WERI-Rb-1 (cell line): ENCODE measurements around the gene DSP.

Experiments
- DNase-seq: peaks from one replicate; pipeline ENCODE4 v3.0.0-alpha.2; 2020
- H3K27ac ChIP-seq: fragments of 250-450 bp; sonication (Bioruptor Pico); 2 replicates; pipeline ENCODE4 v1.5.1; 2020; ENCODE audit warnings: mild to moderate bottlenecking, moderate library complexity
- H3K27me3 ChIP-seq: fragments of 250-450 bp; sonication (Bioruptor Pico); 2 replicates; pipeline ENCODE4 v1.5.1; 2021; ENCODE audit warnings: mild to moderate bottlenecking, low read depth, moderate library complexity; ENCODE audit not compliant: insufficient read depth, severe bottlenecking
- H3K36me3 ChIP-seq: fragments of 250-450 bp; sonication (Bioruptor Pico); 2 replicates; pipeline ENCODE4 v1.5.1; 2020; ENCODE audit warnings: mild to moderate bottlenecking, moderate library complexity
- H3K4me3 ChIP-seq: 2 replicates; pipeline ENCODE4 v1.5.1; 2011; ENCODE audit warnings: low read depth, mild to moderate bottlenecking, control low read depth, low read length
- H3K9me3 ChIP-seq: fragments of 250-450 bp; sonication (Bioruptor Pico); 2 replicates; pipeline ENCODE4 v1.5.1; 2021; ENCODE audit warnings: mild to moderate bottlenecking, moderate library complexity; ENCODE audit not compliant: severe bottlenecking
- CTCF ChIP-seq: IDR thresholded peaks from 2 replicates; pipeline ENCODE4 v1.5.1; 2011; ENCODE audit warnings: low read depth, mild to moderate bottlenecking, control low read depth, inconsistent platforms, low read length

DSP gene

DNA sequence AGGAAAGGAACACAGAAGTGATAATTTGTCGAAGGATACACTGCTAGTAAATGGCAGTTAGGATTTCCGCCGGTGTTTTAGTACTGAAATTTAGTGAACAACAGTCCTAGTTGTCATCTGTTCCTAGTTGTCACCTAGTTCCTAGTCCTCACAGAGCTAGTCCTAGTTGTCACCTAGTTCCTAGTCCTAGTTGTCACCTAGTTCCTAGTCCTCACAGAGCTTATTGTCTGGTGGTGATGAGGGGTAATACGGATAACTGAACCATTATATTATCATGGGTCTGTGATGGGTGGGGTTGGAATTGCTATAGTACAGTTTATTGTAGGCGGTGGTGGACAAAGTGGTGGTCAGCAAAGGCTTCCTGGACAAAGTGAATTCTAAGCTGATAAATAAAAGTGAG lies 50.3 kb downstream of the DSP start:
- peaks cover 55% of the 10 kb centered on the region for H3K36me3 ChIP-seq
- H3K4me3 ChIP-seq, result no peak overlapping the region
- H3K27me3 ChIP-seq, result no peaks in the 10 kb centered on the region
- no peak for TF ChIP-seq CTCF
- no peak overlapping the region for H3K27ac ChIP-seq
- DNase-seq, result no peak
- H3K9me3 ChIP-seq, result no peaks in the 10 kb centered on the region

DNA sequence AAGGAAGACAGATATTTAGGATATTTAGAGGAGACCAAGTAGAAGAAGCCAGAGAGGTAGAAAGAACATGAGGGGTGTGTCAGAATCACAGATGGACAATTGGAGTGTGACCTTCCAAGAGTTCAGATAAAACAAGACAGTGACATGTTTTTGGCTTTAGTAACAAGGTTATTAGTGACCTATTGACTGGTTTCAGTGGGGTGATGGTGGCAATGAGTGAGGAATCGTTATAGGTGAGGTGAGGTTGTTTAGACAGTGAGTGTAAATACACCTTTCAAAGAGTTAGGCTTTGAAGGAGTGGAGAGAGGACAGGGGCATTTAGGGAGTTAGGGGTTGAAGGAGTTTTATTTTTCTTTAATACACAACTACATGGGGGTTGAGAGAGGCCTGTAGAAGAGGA lies 51.8 kb downstream of the DSP start:
- no peak overlapping the region for H3K27ac ChIP-seq
- no peaks in the 10 kb centered on the region for H3K27me3 ChIP-seq
- no peaks in the 10 kb centered on the region for H3K9me3 ChIP-seq
- no peak for TF ChIP-seq CTCF
- DNase-seq, result no peak
- H3K4me3 ChIP-seq, result no peak overlapping the region
- H3K36me3 ChIP-seq, result peaks cover 68% of the 10 kb centered on the region

DNA sequence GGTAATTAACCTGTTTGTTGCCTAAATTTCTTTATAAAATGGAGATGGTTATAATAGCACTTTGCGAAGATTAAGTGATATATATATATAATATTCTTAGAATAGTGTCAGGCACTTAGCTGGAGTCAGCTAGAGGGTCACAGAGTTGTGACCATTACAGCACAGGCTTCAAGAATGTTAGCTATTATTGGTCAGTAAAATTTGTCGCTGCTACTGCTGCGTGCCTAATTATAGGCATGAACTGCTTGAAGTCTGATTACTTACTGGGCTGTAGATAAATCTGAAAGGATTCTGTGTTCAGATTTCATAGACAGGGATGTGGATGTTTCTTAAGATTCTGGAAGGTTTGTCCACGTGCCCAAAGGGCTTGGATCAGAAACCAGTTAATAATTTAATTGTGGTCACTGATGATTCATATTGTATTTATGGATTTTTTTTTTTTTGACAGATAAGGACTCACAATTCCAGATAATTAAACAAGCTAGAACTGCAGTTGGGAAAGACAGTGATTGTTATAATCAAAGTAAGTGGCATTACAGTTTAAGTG lies 53.2 kb downstream of the DSP start:
- Histone ChIP-seq H3K27me3 (no peaks in the 10 kb centered on the region), H3K9me3 (no peaks in the 10 kb centered on the region), H3K27ac (no peak overlapping the region), H3K36me3 (peaks cover 81% of the 10 kb centered on the region), H3K4me3 (no peak overlapping the region)
- no peak for DNase-seq
- TF ChIP-seq CTCF, result no peak

GRCh38 chr6:7604003-7604402 lies 62.5 kb downstream of the DSP start:
- Histone ChIP-seq H3K36me3 (peaks cover 90% of the 10 kb centered on the region), H3K4me3 (no peak overlapping the region), H3K27ac (no peak overlapping the region), H3K27me3 (no peaks in the 10 kb centered on the region), H3K9me3 (no peaks in the 10 kb centered on the region)
- no peak for DNase-seq
- no peak for TF ChIP-seq CTCF

GRCh38 chr6:7604506-7604905 lies 63.0 kb downstream of the DSP start:
- H3K36me3 ChIP-seq, result peaks cover 90% of the 10 kb centered on the region
- H3K27me3 ChIP-seq, result no peaks in the 10 kb centered on the region
- no peak for TF ChIP-seq CTCF

More at GRCh38 chr6:7604506-7604905, 63.0 kb downstream of the DSP start:
- Histone ChIP-seq H3K27ac (no peak overlapping the region), H3K9me3 (no peaks in the 10 kb centered on the region), H3K4me3 (no peak overlapping the region)
- no peak for DNase-seq
